H1 (cell line): ENCODE results near the gene SELENOS. TPM values are rescaled to one million over a fixed set of nuclear protein-coding genes. Genes with fewer than 3 reads are reported as not detected.

Experiments used
- HDAC2 ChIP-seq, 2 experiments: fragments of 300-600 bp in 1 of 2; sonication (generic) in 1 of 2; IDR thresholded peaks; 2 replicates each; pipeline ENCODE4 v1.6.1; 2011 to 2012; ENCODE audit warnings: low read depth in 2 of 2, low read length in 2 of 2, mild to moderate bottlenecking in 2 of 2, moderate library complexity in 2 of 2, borderline replicate concordance in 1 of 2, inconsistent platforms in 1 of 2
- RNF2 ChIP-seq: fragments of 200-900, 300-1000 bp; sonication (generic); IDR thresholded peaks from 2 replicates; pipeline ENCODE4 v1.7.1; 2016; ENCODE audit warnings: borderline replicate concordance, low read depth, mild to moderate bottlenecking, antibody characterized with exemption, low read length; ENCODE audit not compliant: poor library complexity, severe bottlenecking; ENCODE audit errors: missing control alignments
- TCF12 ChIP-seq: IDR thresholded peaks from 2 replicates; pipeline ENCODE4 v1.6.1; 2011; ENCODE audit warnings: low read depth, mild to moderate bottlenecking, low read length
- polyA plus RNA-seq, 7 experiments: library from polyadenylated mRNA; depleted of rRNA in 3 of 7; stranded (reverse) in 5 of 7; unstranded in 2 of 7; fragments of >200 nt in 5 of 7; fragments of 200-250 nt in 2 of 7; gene quantifications; 1 replicate in 5 of 7; 2 replicates in 1 of 7; 4 replicates in 1 of 7; pipeline versions ENCODE4 v1.2.1 to v1.2.3, GENCODE V29; 2011 to 2013; ENCODE audit warnings: missing spikeins in 2 of 7, mixed read lengths in 2 of 7
- total RNA-seq: library from RNA; stranded (reverse); fragmentation: NEBNext Ultra II Directional; extraction: Animal tissue kit (Norgen Biotek cat#: 25700); gene quantifications from 2 replicates; pipeline ENCODE4 v1.2.1, GENCODE V29; 2021

Gene SELENOS
- total and polyA plus RNA-seq, 2 of the 8 experiments (the other 6 are each of a cell fraction or from before 2014, with no cell fraction given): 45.1 to 46.0 TPM

- TF ChIP-seq HDAC2 (IDR thresholded peaks at IDR 0.05; ENCODE audit: borderline replicate concordance in 1 of 2, low read depth in 2 of 2, low read length in 2 of 2) (no peak), TCF12 (no peak), RNF2 (no peak)
Observed at GRCh38 chr15:101305820-101306255, 28.6 kb upstream of the SELENOS start (continued).
